ENCODE measurements around the gene FXYD3.

FXYD3 gene

GRCh38 chr19:35165200-35166058 is 49.8 kb downstream of the FXYD3 start:
- DNase-seq = no peak

- no peak for DNase-seq
These were observed 50.8 kb downstream of the FXYD3 start for GRCh38 chr19:35166100-35167063.

- DNase-seq = peak; percentile 24
These were observed 51.9 kb downstream of the FXYD3 start for GRCh38 chr19:35167251-35168119.

GRCh38 chr19:35168196-35168595 is 52.6 kb downstream of the FXYD3 start:
- DNase-seq = no peak

- no peak for DNase-seq
These were observed 53.8 kb downstream of the FXYD3 start for GRCh38 chr19:35169221-35169995.

- no peak for DNase-seq
These were observed 54.9 kb downstream of the FXYD3 start for GRCh38 chr19:35170359-35171061.

- DNase-seq = peak; percentile 30
These were observed 56.1 kb downstream of the FXYD3 start for GRCh38 chr19:35171730-35172129.

Data from CD4-positive, alpha-beta T cell treated with Interleukin-17A for 1 hour (primary cell).